Neural cell (in vitro differentiated cells): ENCODE results near the gene TRAPPC6A. TPM values are rescaled to one million over a fixed set of nuclear protein-coding genes. Genes with fewer than 3 reads are reported as not detected.

ENCODE experiments used
- H2AFZ ChIP-seq: fragments of 200-600, 300-800 bp; sonication (generic), shearing (Covaris generic); 2 replicates; pipeline ENCODE4 v1.6.0; 2014; ENCODE audit warnings: low read depth, mild to moderate bottlenecking, antibody characterized with exemption, low read length, moderate library complexity
- H3F3A ChIP-seq: fragments of 200-600 bp; shearing (Covaris generic); 2 replicates; pipeline ENCODE4 v1.6.1; 2016; ENCODE audit warnings: mild to moderate bottlenecking, moderate library complexity, mixed read lengths, antibody characterized with exemption, low read length; ENCODE audit not compliant: insufficient read depth, poor library complexity, severe bottlenecking
- H3K27ac ChIP-seq: fragments of 200-600, 300-800 bp; sonication (generic), shearing (Covaris generic); 2 replicates; pipeline ENCODE4 v1.5.1; 2014; ENCODE audit warnings: mild to moderate bottlenecking, low read length, moderate library complexity
- H3K27me3 ChIP-seq: fragments of 300-800, 200-600 bp; sonication (generic), shearing (Covaris generic); 2 replicates; pipeline ENCODE4 v1.6.0; 2014; ENCODE audit warnings: mild to moderate bottlenecking, low read depth, low read length, moderate library complexity; ENCODE audit not compliant: insufficient read depth
- H3K36me3 ChIP-seq: fragments of 300-800, 200-600 bp; sonication (generic), shearing (Covaris generic); 2 replicates; pipeline ENCODE4 v1.5.1; 2014; ENCODE audit warnings: mild to moderate bottlenecking, antibody characterized with exemption, low read length, moderate library complexity; ENCODE audit not compliant: insufficient read depth
- H3K4me2 ChIP-seq: fragments of 300-800, 200-600 bp; sonication (generic), shearing (Covaris generic); 2 replicates; pipeline ENCODE4 v1.6.0; 2014; ENCODE audit warnings: mild to moderate bottlenecking, low read length
- H3K4me3 ChIP-seq: fragments of 300-800, 200-600 bp; sonication (generic), shearing (Covaris generic); 2 replicates; pipeline ENCODE4 v1.5.1; 2014; ENCODE audit warnings: mild to moderate bottlenecking, low read length, moderate library complexity
- H3K79me2 ChIP-seq: fragments of 200-600 bp; shearing (Covaris generic); replicated peaks from 2 replicates; pipeline ENCODE4 v1.6.0; 2014; ENCODE audit warnings: mild to moderate bottlenecking, low read length, moderate library complexity; ENCODE audit not compliant: insufficient read depth
- H3K9ac ChIP-seq: fragments of 300-800, 200-600 bp; sonication (generic), shearing (Covaris generic); 2 replicates; pipeline ENCODE4 v1.6.1; 2016; ENCODE audit warnings: mild to moderate bottlenecking, low read length, mixed read lengths
- H3K9me2 ChIP-seq: fragments of 200-600 bp; shearing (Covaris generic); 2 replicates; pipeline ENCODE4 v1.6.1; 2016; ENCODE audit warnings: mild to moderate bottlenecking, low read length, mixed read lengths; ENCODE audit not compliant: insufficient read depth
- H3K9me3 ChIP-seq: fragments of 200-600, 300-800 bp; sonication (generic), shearing (Covaris generic); 2 replicates; pipeline ENCODE4 v1.6.1; 2016; ENCODE audit warnings: mild to moderate bottlenecking, mixed run types, low read length, moderate library complexity, mixed read lengths
- H4K20me1 ChIP-seq: fragments of 200-600 bp; shearing (Covaris generic); 2 replicates; pipeline ENCODE4 v1.6.1; 2016; ENCODE audit warnings: mild to moderate bottlenecking, mixed run types; ENCODE audit not compliant: insufficient read depth
- EP300 ChIP-seq: fragments of 450-650 bp; conservative IDR thresholded peaks from 2 replicates; pipeline ENCODE4 v1.6.1; 2014; ENCODE audit warnings: antibody characterized with exemption, mild to moderate bottlenecking, moderate library complexity; ENCODE audit not compliant: poor library complexity, severe bottlenecking
- EZH2 ChIP-seq: fragments of 200-600, 300-800 bp; shearing (Covaris generic), sonication (generic); IDR thresholded peaks from 2 replicates; pipeline ENCODE4 v1.6.1; 2014; ENCODE audit warnings: antibody characterized with exemption, low read length, borderline replicate concordance, mild to moderate bottlenecking; ENCODE audit not compliant: insufficient read depth, poor library complexity, severe bottlenecking
- MXI1 ChIP-seq: fragments of 450-650 bp; conservative IDR thresholded peaks from 2 replicates; pipeline ENCODE4 v1.6.1; 2014; ENCODE audit warnings: antibody characterized with exemption, mild to moderate bottlenecking; ENCODE audit not compliant: poor library complexity, severe bottlenecking
- POLR2AphosphoS5 ChIP-seq: IDR thresholded peaks from 2 replicates; pipeline ENCODE4 v1.6.1; 2012
- RAD21 ChIP-seq: fragments of 450-650 bp; conservative IDR thresholded peaks from 2 replicates; pipeline ENCODE4 v1.6.1; 2014; ENCODE audit warnings: antibody characterized with exemption, mild to moderate bottlenecking, moderate library complexity
- REST ChIP-seq: IDR thresholded peaks from 2 replicates; pipeline ENCODE4 v1.6.1; 2012; ENCODE audit warnings: borderline replicate concordance
- TAF1 ChIP-seq: IDR thresholded peaks from 2 replicates; pipeline ENCODE4 v1.6.1; 2012; ENCODE audit warnings: low read depth
- polyA plus RNA-seq: library from polyadenylated mRNA; depleted of rRNA; stranded (reverse); fragments of >200 nt; gene quantifications from 2 replicates; pipeline ENCODE4 v1.2.3, GENCODE V29; 2014
- TF ChIP-seq, protein P1 (sequence below): fragments of 450-650 bp; IDR thresholded peaks from 2 replicates; pipeline ENCODE4 v1.5.1; 2014; ENCODE audit warnings: antibody characterized with exemption, mild to moderate bottlenecking, moderate library complexity; ENCODE audit not compliant: poor library complexity, severe bottlenecking

TRAPPC6A gene
- polyA plus RNA-seq, 1 donor from 2014 or later, result 48.5 TPM

- H3K27me3 ChIP-seq, result peaks cover 5% of the 10 kb centered on the region
- no peak for TF ChIP-seq RAD21
- H3K79me2 ChIP-seq, result no peaks in the 10 kb centered on the region
- no peak overlapping the region for H3K27ac ChIP-seq
- no peaks in the 10 kb centered on the region for H4K20me1 ChIP-seq
- no peak overlapping the region for H3K9ac ChIP-seq
- H3K9me2 ChIP-seq, result no peaks in the 10 kb centered on the region
- H3K4me3 ChIP-seq, result no peak overlapping the region
- H3K9me3 ChIP-seq, result no peaks in the 10 kb centered on the region
- H3K4me2 ChIP-seq, result no peak overlapping the region
- H3F3A ChIP-seq, result no peaks in the 10 kb centered on the region
- H2AFZ ChIP-seq, result no peak overlapping the region
- H3K36me3 ChIP-seq, result no peaks in the 10 kb centered on the region
Measured at GRCh38 chr19:45146741-45147205, 31.3 kb downstream of the TRAPPC6A start.

- H3K4me2 ChIP-seq, result no peak overlapping the region
- H3K36me3 ChIP-seq, result no peaks in the 10 kb centered on the region
- H3F3A ChIP-seq, result no peaks in the 10 kb centered on the region
- H3K4me3 ChIP-seq, result no peak overlapping the region
- H3K27me3 ChIP-seq, result no peaks in the 10 kb centered on the region
- no peaks in the 10 kb centered on the region for H3K79me2 ChIP-seq
- no peak for TF ChIP-seq TAF1
- TF ChIP-seq EZH2, result no peak
- TF ChIP-seq RAD21, result no peak
- no peak for TF ChIP-seq MXI1
- TF ChIP-seq REST, result no peak
- no peak for TF ChIP-seq EP300
- TF ChIP-seq POLR2AphosphoS5, result no peak
- TF ChIP-seq, protein P1, sequence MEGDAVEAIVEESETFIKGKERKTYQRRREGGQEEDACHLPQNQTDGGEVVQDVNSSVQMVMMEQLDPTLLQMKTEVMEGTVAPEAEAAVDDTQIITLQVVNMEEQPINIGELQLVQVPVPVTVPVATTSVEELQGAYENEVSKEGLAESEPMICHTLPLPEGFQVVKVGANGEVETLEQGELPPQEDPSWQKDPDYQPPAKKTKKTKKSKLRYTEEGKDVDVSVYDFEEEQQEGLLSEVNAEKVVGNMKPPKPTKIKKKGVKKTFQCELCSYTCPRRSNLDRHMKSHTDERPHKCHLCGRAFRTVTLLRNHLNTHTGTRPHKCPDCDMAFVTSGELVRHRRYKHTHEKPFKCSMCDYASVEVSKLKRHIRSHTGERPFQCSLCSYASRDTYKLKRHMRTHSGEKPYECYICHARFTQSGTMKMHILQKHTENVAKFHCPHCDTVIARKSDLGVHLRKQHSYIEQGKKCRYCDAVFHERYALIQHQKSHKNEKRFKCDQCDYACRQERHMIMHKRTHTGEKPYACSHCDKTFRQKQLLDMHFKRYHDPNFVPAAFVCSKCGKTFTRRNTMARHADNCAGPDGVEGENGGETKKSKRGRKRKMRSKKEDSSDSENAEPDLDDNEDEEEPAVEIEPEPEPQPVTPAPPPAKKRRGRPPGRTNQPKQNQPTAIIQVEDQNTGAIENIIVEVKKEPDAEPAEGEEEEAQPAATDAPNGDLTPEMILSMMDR, result no peak
- no peak overlapping the region for H3K27ac ChIP-seq
- H2AFZ ChIP-seq, result no peak overlapping the region
- no peaks in the 10 kb centered on the region for H4K20me1 ChIP-seq
- no peak overlapping the region for H3K9ac ChIP-seq
- no peaks in the 10 kb centered on the region for H3K9me3 ChIP-seq
- H3K9me2 ChIP-seq, result no peaks in the 10 kb centered on the region
Measured at GRCh38 chr19:45146251-45146650, 31.8 kb downstream of the TRAPPC6A start.
